ENCODE results near the gene CACNB1. TPM values are rescaled to one million over a fixed set of nuclear protein-coding genes. Genes with fewer than 3 reads are reported as not detected.
A peak's percentile ranks its signal among the peaks of the same experiment; 100 is the strongest.

The CACNB1 gene
- total and polyA plus RNA-seq, 10 of the 15 experiments (the other 5 are each of a cell fraction or from before 2014, with no cell fraction given): 0.06 to 15.6 (median 6.3) TPM

DNA sequence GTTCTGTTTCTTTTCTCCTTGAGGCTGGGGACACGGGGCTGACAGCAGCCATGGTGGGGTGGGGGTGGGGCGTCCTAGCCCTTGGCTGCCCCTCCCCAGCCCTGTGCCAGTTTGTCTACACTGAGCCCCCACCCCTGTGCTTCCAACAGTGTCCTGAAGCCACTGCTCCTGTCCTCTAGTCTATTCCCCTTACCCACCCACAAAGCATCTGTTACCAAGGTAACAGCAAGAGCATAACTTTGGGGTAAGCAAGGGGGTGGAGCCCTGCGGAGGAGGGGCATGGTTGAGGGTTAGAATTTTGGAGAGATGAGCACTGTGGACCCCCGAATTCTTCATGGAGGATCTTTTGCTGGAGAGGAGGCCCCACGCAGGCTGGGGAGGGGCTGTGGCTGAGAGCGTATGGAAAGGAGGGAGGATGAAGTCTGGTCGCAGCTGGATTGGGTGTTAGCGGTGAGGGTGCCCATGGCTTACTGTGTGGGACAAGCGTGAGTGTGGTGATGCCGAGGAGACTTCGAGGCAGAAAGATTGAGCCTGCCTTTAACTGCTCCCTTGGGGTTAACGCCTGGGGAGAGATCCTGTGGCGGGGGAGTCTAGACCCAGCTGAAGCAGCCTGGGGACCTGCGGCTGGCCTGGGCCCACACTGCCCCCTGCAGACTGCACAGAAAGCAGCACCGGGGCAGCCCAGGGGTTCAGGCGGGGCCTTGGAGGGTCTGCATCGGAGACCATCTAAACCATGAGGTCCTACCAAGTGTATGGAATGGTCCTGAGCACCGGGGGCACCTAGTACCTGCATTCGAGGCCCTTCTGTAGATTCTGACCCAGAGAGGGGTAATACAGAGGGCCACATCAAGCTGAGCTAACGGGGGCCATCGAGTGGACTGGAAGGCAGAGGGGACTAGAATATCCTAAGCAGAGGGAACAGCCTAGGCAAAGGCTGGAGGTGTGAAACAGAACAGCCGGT is 34.4 kb upstream of the CACNB1 start (continued):
- TF ChIP-seq, protein P1, sequence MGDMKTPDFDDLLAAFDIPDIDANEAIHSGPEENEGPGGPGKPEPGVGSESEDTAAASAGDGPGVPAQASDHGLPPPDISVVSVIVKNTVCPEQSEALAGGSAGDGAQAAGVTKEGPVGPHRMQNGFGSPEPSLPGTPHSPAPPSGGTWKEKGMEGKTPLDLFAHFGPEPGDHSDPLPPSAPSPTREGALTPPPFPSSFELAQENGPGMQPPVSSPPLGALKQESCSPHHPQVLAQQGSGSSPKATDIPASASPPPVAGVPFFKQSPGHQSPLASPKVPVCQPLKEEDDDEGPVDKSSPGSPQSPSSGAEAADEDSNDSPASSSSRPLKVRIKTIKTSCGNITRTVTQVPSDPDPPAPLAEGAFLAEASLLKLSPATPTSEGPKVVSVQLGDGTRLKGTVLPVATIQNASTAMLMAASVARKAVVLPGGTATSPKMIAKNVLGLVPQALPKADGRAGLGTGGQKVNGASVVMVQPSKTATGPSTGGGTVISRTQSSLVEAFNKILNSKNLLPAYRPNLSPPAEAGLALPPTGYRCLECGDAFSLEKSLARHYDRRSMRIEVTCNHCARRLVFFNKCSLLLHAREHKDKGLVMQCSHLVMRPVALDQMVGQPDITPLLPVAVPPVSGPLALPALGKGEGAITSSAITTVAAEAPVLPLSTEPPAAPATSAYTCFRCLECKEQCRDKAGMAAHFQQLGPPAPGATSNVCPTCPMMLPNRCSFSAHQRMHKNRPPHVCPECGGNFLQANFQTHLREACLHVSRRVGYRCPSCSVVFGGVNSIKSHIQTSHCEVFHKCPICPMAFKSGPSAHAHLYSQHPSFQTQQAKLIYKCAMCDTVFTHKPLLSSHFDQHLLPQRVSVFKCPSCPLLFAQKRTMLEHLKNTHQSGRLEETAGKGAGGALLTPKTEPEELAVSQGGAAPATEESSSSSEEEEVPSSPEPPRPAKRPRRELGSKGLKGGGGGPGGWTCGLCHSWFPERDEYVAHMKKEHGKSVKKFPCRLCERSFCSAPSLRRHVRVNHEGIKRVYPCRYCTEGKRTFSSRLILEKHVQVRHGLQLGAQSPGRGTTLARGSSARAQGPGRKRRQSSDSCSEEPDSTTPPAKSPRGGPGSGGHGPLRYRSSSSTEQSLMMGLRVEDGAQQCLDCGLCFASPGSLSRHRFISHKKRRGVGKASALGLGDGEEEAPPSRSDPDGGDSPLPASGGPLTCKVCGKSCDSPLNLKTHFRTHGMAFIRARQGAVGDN (IDR thresholded peaks at IDR 0.05): no peak
- TF ChIP-seq, protein P2, sequence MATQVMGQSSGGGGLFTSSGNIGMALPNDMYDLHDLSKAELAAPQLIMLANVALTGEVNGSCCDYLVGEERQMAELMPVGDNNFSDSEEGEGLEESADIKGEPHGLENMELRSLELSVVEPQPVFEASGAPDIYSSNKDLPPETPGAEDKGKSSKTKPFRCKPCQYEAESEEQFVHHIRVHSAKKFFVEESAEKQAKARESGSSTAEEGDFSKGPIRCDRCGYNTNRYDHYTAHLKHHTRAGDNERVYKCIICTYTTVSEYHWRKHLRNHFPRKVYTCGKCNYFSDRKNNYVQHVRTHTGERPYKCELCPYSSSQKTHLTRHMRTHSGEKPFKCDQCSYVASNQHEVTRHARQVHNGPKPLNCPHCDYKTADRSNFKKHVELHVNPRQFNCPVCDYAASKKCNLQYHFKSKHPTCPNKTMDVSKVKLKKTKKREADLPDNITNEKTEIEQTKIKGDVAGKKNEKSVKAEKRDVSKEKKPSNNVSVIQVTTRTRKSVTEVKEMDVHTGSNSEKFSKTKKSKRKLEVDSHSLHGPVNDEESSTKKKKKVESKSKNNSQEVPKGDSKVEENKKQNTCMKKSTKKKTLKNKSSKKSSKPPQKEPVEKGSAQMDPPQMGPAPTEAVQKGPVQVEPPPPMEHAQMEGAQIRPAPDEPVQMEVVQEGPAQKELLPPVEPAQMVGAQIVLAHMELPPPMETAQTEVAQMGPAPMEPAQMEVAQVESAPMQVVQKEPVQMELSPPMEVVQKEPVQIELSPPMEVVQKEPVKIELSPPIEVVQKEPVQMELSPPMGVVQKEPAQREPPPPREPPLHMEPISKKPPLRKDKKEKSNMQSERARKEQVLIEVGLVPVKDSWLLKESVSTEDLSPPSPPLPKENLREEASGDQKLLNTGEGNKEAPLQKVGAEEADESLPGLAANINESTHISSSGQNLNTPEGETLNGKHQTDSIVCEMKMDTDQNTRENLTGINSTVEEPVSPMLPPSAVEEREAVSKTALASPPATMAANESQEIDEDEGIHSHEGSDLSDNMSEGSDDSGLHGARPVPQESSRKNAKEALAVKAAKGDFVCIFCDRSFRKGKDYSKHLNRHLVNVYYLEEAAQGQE (IDR thresholded peaks at IDR 0.05; ENCODE audit: low read depth, low read length): no peak
- TF ChIP-seq STAT3 (IDR thresholded peaks at IDR 0.05; ENCODE audit: low read depth, low read length) (no peak), HDAC2 (IDR thresholded peaks at IDR 0.05) (no peak), BHLHE40 (IDR thresholded peaks at IDR 0.05; ENCODE audit: borderline replicate concordance in 1 of 2, low read depth in 2 of 2, low read length in 1 of 2) (peak in 1 of 2 experiments; percentile 20; a peak in 1 of 4 replicates), SMAD5 (IDR thresholded peaks at IDR 0.05; ENCODE audit: low read depth) (no peak), SP1 (IDR thresholded peaks at IDR 0.05; ENCODE audit: low read depth, low read length) (no peak), HDGF (IDR thresholded peaks at IDR 0.05) (0 out of 2 replicates have a peak, but pooled peaks have one; percentile 54), CREM (IDR thresholded peaks at IDR 0.05; ENCODE audit: low read depth) (no peak), IRF4 (IDR thresholded peaks at IDR 0.05; ENCODE audit: low read depth, low read length) (no peak), CREB1 (IDR thresholded peaks at IDR 0.05; ENCODE audit: low read depth) (no peak), CBFB (IDR thresholded peaks at IDR 0.05; ENCODE audit: low read depth) (no peak), BRCA1 (IDR thresholded peaks at IDR 0.05; ENCODE audit: low read depth, low read length) (no peak), BCL11A (IDR thresholded peaks at IDR 0.05; ENCODE audit: low read depth, low read length) (no peak), RB1 (IDR thresholded peaks at IDR 0.05; ENCODE audit: borderline replicate concordance) (no peak; the same call in 1 of the 2 replicates), NR2C1 (IDR thresholded peaks at IDR 0.05) (no peak), RCOR1 (conservative IDR thresholded peaks at IDR 0.05; ENCODE audit: low read depth, low read length) (no peak), SREBF2 (IDR thresholded peaks at IDR 0.05; ENCODE audit: low read length) (no peak), EED (IDR thresholded peaks at IDR 0.05; ENCODE audit: low read depth) (no peak), RAD21 (IDR thresholded peaks at IDR 0.05; ENCODE audit: insufficient read depth, low read depth, low read length) (peak; percentile 57), NFYB (IDR thresholded peaks at IDR 0.05; ENCODE audit: insufficient read depth, low read depth, low read length) (no peak)
- TF ChIP-seq, protein P3, sequence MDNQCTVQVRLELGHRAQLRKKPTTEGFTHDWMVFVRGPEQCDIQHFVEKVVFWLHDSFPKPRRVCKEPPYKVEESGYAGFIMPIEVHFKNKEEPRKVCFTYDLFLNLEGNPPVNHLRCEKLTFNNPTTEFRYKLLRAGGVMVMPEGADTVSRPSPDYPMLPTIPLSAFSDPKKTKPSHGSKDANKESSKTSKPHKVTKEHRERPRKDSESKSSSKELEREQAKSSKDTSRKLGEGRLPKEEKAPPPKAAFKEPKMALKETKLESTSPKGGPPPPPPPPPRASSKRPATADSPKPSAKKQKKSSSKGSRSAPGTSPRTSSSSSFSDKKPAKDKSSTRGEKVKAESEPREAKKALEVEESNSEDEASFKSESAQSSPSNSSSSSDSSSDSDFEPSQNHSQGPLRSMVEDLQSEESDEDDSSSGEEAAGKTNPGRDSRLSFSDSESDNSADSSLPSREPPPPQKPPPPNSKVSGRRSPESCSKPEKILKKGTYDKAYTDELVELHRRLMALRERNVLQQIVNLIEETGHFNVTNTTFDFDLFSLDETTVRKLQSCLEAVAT (IDR thresholded peaks at IDR 0.05): no peak
